Psoas muscle (tissue), 8 donors: Measurements from ENCODE around the gene NRCAM. TPM values are rescaled to one million over a fixed set of nuclear protein-coding genes. Genes with fewer than 3 reads are reported as not detected.

ENCODE experiments used
- ATAC-seq, 4 donors: fragments of 200-7000 bp; cut with Tn5 transposase; one replicate each; pipeline ENCODE4 v1.9.1; 2020; ENCODE audit warnings: moderate library complexity in 3 of 4, mild to moderate bottlenecking in 2 of 4
- DNase-seq, 2 donors: peaks; one replicate each; pipeline ENCODE4 v3.0.0-alpha.2; 2020
- H3K27ac ChIP-seq: fragments of 200-600 bp; one replicate; pipeline ENCODE4 v1.8.0; 2022
- H3K27me3 ChIP-seq, 3 donors: fragments of 200-600 bp in 1 of 3; one replicate each; pipeline versions ENCODE4 v1.6.1 to v1.8.0; 2013 to 2022; ENCODE audit warnings: low read length in 2 of 3, mild to moderate bottlenecking in 2 of 3, moderate library complexity in 1 of 3; ENCODE audit not compliant: insufficient read depth in 3 of 3
- H3K36me3 ChIP-seq, 2 donors: fragments of 200-600 bp in 1 of 2; one replicate each; pipeline versions ENCODE4 v1.6.1 to v1.8.0; 2013 to 2022; ENCODE audit warnings: low read depth in 1 of 2, mild to moderate bottlenecking in 1 of 2, moderate library complexity in 1 of 2; ENCODE audit not compliant: insufficient read depth in 1 of 2
- H3K4me1 ChIP-seq: fragments of 200-600 bp; one replicate; pipeline ENCODE4 v1.8.0; 2022
- H3K4me3 ChIP-seq: fragments of 200-600 bp; one replicate; pipeline ENCODE4 v1.8.0; 2022; ENCODE audit warnings: mild to moderate bottlenecking
- H3K9me3 ChIP-seq: fragments of 200-600 bp; one replicate; pipeline ENCODE4 v1.8.0; 2022
- WGBS, 3 donors: extraction: QIAGEN DNeasy Blood & Tissue Kit; methylation state at CpG; one replicate each; pipeline versions ENCODE4 v1.1.6 to v1.1.7; 2013; 5-methylcytosine and 5-hydroxymethylcytosine counted together
- intact Hi-C, 2 donors: fragments of 100-400 bp; cut with DNase I; formaldehyde crosslinking; loops; one replicate each; pipeline versions ENCODE4 v1.11.0 to v1.14.2; 2022
- polyA plus RNA-seq, 3 donors: library from polyadenylated mRNA; stranded (reverse); fragments of 200-250 nt; gene quantifications; one replicate each; pipeline ENCODE4 v1.2.3, GENCODE V29; 2013
- total RNA-seq, 4 donors: library from RNA; stranded (reverse); fragmentation: NEBNext Ultra II Directional in 2 of 4; extraction: Animal tissue kit (Norgen Biotek cat#: 25700) in 2 of 4; gene quantifications; one replicate each; pipeline versions ENCODE4 v1.2.1 to v1.2.4, GENCODE V29; 2021 to 2023
- TF ChIP-seq, protein P1 (sequence below): fragments of 200-600 bp; IDR thresholded peaks from one replicate; pipeline ENCODE4 v1.8.0; 2022; ENCODE audit warnings: antibody characterized with exemption
- donor health status: healthy with polysubstance abuse.
- donor health status: DM: no; HTN: no; CAD: no; lungs with moderate emphysema.
- donor health status: Bipolar disorder and iron deficiency.
- donor health status: healthy.
- donor health status: DM: yes; HTN: yes; CAD: no.
- donor health status: DM: no; HTN: no; CAD: no.
- donor health status: DM: no; HTN: no; CAD: no.
- donor health status: DM: yes; HTN: yes; CAD: no.

NRCAM gene
- total and polyA plus RNA-seq, 7 donors, result 0.06 to 1.8 (median 0.55) TPM

DNA sequence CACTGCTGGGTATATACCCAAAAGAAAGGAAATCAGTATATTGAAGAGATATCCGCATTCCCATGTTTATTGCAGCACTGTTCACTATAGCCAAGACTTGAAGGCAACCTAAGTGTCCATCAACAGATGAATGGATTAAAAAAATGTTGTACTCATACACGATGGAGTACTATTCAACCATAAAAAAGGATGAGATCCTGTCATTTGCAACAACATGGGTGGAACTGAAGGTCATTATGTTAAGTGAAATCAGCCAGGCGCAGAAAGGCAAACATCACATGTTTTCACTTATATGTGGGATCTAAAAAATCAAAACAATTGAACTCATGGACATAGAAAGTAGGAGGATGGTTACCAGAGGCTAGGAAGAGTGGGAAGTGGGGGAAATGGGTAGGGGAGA is 19.3 kb downstream of the NRCAM start:
- intact Hi-C loops, result no loop called here
- DNase-seq (no peak), ATAC-seq (no peak)
- Histone ChIP-seq H3K36me3 (no peaks in the 10 kb centered on the region), H3K27me3 (no peaks in the 10 kb centered on the region), H3K9me3 (no peaks in the 10 kb centered on the region), H3K4me1 (no peaks in the 10 kb centered on the region), H3K27ac (no peak overlapping the region), H3K4me3 (no peak overlapping the region)
- TF ChIP-seq, protein P1, sequence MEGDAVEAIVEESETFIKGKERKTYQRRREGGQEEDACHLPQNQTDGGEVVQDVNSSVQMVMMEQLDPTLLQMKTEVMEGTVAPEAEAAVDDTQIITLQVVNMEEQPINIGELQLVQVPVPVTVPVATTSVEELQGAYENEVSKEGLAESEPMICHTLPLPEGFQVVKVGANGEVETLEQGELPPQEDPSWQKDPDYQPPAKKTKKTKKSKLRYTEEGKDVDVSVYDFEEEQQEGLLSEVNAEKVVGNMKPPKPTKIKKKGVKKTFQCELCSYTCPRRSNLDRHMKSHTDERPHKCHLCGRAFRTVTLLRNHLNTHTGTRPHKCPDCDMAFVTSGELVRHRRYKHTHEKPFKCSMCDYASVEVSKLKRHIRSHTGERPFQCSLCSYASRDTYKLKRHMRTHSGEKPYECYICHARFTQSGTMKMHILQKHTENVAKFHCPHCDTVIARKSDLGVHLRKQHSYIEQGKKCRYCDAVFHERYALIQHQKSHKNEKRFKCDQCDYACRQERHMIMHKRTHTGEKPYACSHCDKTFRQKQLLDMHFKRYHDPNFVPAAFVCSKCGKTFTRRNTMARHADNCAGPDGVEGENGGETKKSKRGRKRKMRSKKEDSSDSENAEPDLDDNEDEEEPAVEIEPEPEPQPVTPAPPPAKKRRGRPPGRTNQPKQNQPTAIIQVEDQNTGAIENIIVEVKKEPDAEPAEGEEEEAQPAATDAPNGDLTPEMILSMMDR, result no peak
- 93 to 95% (median 93%) methylated on average over 3 of the region's 3 CpGs for WGBS, 3 donors

DNA sequence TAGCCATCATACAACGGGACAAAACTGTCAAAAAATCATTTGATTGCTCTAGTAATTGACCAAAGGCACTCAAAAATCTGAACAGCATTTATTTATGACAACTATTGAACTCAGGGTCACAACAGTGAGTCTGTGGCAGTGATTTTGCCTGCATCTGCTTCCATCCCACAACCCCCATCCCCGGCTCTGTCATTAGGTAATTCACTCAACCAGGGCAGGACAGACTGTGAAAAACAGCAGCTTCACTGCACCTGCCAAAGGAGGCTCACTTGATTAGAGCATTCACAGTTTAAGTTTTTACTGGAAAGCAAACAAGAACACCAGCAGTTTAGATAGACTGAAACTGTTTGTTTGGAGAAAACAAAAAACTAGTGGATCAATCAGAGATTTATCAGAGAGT is 22.2 kb downstream of the NRCAM start:
- 63 to 74% (median 64%) methylated on average over 2 of the region's 2 CpGs for WGBS, 3 donors
- no peaks in the 10 kb centered on the region for H3K36me3 ChIP-seq
- intact Hi-C loops, result no loop called here

GRCh38 chr7:108431099-108431498 is 25.1 kb downstream of the NRCAM start:
- Histone ChIP-seq H3K27me3 (peaks cover 0 to 2% (median 0%) of the 10 kb centered on the region in 3 donors), H3K4me3 (no peak overlapping the region), H3K36me3 (no peaks in the 10 kb centered on the region), H3K4me1 (no peaks in the 10 kb centered on the region), H3K27ac (no peak overlapping the region), H3K9me3 (no peaks in the 10 kb centered on the region)
- intact Hi-C loops, result no loop called here
- no peak for ATAC-seq
- TF ChIP-seq, protein P1, result no peak
- no peak for DNase-seq
- 56 to 74% (median 57%) methylated on average over 1 of the region's 1 CpG for WGBS, 3 donors

More for the DNA sequence above, 22.2 kb downstream of the NRCAM start:
- Histone ChIP-seq H3K27ac (no peak overlapping the region), H3K9me3 (no peaks in the 10 kb centered on the region), H3K4me3 (no peak overlapping the region), H3K4me1 (no peaks in the 10 kb centered on the region), H3K27me3 (peaks cover 0 to 2% (median 0%) of the 10 kb centered on the region in 3 donors)
- ATAC-seq (no peak), DNase-seq (no peak)
- TF ChIP-seq, protein P1, result no peak

- DNase-seq (no peak), ATAC-seq (no peak)
- H3K27ac ChIP-seq, result no peak overlapping the region
- H3K36me3 ChIP-seq, result no peaks in the 10 kb centered on the region
- H3K4me3 ChIP-seq, result no peak overlapping the region
- H3K4me1 ChIP-seq, result no peaks in the 10 kb centered on the region
- intact Hi-C loops, result no loop called here
- peaks cover 0 to 2% (median 0%) of the 10 kb centered on the region in 3 donors for H3K27me3 ChIP-seq
- H3K9me3 ChIP-seq, result no peaks in the 10 kb centered on the region
- TF ChIP-seq, protein P1, result no peak
- WGBS, 3 donors, result 47 to 58% (median 51%) methylated on average over 1 of the region's 1 CpG
Measured at GRCh38 chr7:108430664-108431063, 25.6 kb downstream of the NRCAM start.

GRCh38 chr7:108427766-108428165 is 28.5 kb downstream of the NRCAM start:
- intact Hi-C loops, result no loop called here
- Histone ChIP-seq H3K27ac (no peak overlapping the region), H3K4me1 (no peaks in the 10 kb centered on the region), H3K9me3 (no peaks in the 10 kb centered on the region), H3K27me3 (peaks cover 0 to 2% (median 0%) of the 10 kb centered on the region in 3 donors), H3K36me3 (no peaks in the 10 kb centered on the region), H3K4me3 (no peak overlapping the region)
- 31 to 43% (median 35%) methylated on average over 1 of the region's 1 CpG for WGBS, 3 donors
- no peak for ATAC-seq
- TF ChIP-seq, protein P1, result no peak
- DNase-seq, result no peak
